Measurements from ENCODE around the gene MTM1.

The MTM1 gene

DNA sequence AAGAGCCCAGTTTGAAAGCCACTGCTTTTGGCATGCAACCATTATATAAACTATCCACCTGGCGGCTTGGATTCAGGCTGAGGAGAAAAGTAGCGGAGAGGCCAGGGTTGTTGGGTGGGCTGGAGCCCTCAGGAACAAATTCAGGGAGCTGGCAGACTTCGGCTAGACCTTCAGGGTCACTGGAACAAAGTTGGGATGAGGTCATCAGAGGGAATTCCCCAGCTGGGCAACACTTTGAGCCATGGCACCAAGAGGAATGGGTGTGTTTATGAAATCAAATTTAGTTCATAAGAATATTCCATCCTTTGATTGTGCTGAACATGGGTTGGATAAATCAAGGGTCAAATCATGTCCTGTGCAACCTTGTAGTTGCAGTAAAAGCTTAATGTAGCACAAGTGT is 146.8 kb downstream of the MTM1 start:
- H3K4me1 ChIP-seq (ENCODE audit: control insufficient read depth, insufficient read depth, low read length), result peaks cover 7% of the 10 kb centered on the region
- H3K36me3 ChIP-seq (ENCODE audit: control insufficient read depth, insufficient read depth, low read length), result no peaks in the 10 kb centered on the region
- H3K4me3 ChIP-seq (ENCODE audit: low read depth, low read length), result no peak overlapping the region
- H3K27ac ChIP-seq (ENCODE audit: low read depth, low read length), result no peak overlapping the region
- H3K27me3 ChIP-seq (ENCODE audit: control insufficient read depth, insufficient read depth, low read length), result no peaks in the 10 kb centered on the region
- no peaks in the 10 kb centered on the region for H3K9me3 ChIP-seq (ENCODE audit: control insufficient read depth, insufficient read depth, low read depth, low read length)
- no peak overlapping the region for H3K9ac ChIP-seq (ENCODE audit: low read length)

DNA sequence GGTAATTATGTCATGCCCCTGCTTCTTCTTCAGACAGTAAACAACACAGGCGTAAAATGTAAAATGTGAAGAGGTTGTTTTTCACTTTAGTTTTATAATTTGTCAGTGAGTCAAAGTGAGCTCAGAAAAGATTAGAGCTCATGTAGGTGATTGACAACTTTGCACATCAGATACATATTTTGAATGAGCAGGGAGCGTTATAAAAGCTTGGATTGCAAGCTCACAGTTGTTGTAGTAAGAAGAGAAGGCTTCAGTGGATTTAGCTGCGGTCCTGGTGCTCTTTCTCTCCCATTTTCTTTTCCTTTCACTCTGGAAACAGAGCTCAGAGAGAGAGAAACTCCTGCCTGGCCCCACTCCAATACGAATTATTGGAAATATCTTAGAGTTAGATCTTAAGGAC is 151.2 kb downstream of the MTM1 start:
- H3K36me3 ChIP-seq (ENCODE audit: control insufficient read depth, insufficient read depth, low read length), result no peaks in the 10 kb centered on the region
- no peak overlapping the region for H3K4me3 ChIP-seq (ENCODE audit: low read depth, low read length)
- H3K27me3 ChIP-seq (ENCODE audit: control insufficient read depth, insufficient read depth, low read length), result no peaks in the 10 kb centered on the region
- no peak overlapping the region for H3K9ac ChIP-seq (ENCODE audit: low read length)
- H3K27ac ChIP-seq (ENCODE audit: low read depth, low read length), result no peak overlapping the region
- H3K9me3 ChIP-seq (ENCODE audit: control insufficient read depth, insufficient read depth, low read depth, low read length), result peaks cover 3% of the 10 kb centered on the region; the same call in 1 of the 2 replicates
- H3K4me1 ChIP-seq (ENCODE audit: control insufficient read depth, insufficient read depth, low read length), result no peaks in the 10 kb centered on the region
